ENCODE measurements around the gene ZBTB49.
A peak's percentile ranks its signal among the peaks of the same experiment; 100 is the strongest.
"Not testable (repeated sequence)": the region's sequence is repeated elsewhere in the genome, so short reads cannot be mapped to it uniquely, and the experiment has no call there.

Gene ZBTB49

GRCh38 chr4:4289941-4290850 is at the start of gene ZBTB49, which contains the start of gene LYAR:
ZBTB49 (plus strand) TSS chr4:4290251; CDS start chr4:4299946, 9,695 bp downstream.
LYAR (minus strand) TSS chr4:4290154; CDS start chr4:4283742, 6,412 bp downstream.
- H3K27ac ChIP-seq: peak within 1 kb of the TSS; percentile 62
- TF ChIP-seq, protein P1, sequence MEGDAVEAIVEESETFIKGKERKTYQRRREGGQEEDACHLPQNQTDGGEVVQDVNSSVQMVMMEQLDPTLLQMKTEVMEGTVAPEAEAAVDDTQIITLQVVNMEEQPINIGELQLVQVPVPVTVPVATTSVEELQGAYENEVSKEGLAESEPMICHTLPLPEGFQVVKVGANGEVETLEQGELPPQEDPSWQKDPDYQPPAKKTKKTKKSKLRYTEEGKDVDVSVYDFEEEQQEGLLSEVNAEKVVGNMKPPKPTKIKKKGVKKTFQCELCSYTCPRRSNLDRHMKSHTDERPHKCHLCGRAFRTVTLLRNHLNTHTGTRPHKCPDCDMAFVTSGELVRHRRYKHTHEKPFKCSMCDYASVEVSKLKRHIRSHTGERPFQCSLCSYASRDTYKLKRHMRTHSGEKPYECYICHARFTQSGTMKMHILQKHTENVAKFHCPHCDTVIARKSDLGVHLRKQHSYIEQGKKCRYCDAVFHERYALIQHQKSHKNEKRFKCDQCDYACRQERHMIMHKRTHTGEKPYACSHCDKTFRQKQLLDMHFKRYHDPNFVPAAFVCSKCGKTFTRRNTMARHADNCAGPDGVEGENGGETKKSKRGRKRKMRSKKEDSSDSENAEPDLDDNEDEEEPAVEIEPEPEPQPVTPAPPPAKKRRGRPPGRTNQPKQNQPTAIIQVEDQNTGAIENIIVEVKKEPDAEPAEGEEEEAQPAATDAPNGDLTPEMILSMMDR (IDR thresholded peaks at IDR 0.05): no peak
- TF ChIP-seq ZFX (IDR thresholded peaks at IDR 0.05; ENCODE audit: borderline replicate concordance): no peak

- no peak for TF ChIP-seq ZFX (IDR thresholded peaks at IDR 0.05; ENCODE audit: borderline replicate concordance)
- TF ChIP-seq, protein P1 (IDR thresholded peaks at IDR 0.05): no peak
- H3K27ac ChIP-seq: no peak overlapping the region
These were observed 44.9 kb upstream of the ZBTB49 start for GRCh38 chr4:4245172-4245571.

GRCh38 chr4:4247696-4248028 is 42.4 kb upstream of the ZBTB49 start:
- peak overlapping the region; percentile 92 for H3K27ac ChIP-seq
- TF ChIP-seq ZFX (IDR thresholded peaks at IDR 0.05; ENCODE audit: borderline replicate concordance): no peak
- TF ChIP-seq, protein P1 (IDR thresholded peaks at IDR 0.05): no peak

DNA sequence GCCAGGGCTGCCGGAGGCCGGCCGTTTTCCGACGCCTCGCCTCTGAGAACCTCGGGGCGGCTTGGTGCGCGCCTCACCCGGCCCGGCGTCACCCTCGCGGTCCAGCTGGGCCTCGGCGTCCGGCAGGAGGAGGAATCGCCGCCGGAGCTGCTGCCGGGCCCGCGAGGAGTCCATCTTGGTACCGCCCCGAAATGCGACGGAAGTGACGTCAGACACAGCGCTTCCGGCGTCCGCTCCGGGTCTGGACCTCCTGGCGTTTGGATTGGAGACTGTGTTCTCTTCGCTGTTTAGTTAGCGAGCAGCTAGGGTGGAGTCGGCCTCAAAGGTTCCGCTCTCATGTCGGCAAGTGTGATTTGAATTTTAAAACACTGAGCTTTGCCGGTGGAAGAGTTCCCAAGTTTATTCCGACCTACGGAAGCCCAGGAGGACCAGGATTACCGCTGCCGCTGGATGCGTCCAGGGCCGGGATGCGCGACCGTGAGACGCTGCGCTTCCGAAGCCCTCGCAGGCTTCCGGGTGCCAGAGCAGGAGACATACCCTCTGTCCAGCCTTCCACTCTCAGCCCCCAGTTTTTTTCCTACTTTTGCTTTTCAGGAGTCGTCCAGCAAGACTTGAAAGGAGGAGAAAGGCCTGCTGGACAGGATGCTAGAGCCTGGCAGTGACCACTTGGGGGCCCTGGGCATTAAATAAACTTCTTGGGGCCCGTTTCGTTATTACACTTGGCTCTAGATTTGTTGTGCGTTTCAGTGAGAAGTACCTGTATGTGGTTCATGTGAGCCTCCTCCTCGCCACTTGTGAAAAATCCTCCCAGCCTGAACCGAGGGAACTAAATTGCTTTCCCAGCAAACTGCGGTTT is 41.8 kb upstream of the ZBTB49 start, which contains the start of gene TMEM128:
TMEM128 (minus strand) TSS at position 195 of the 856 bp plus-strand sequence; CDS start at position 174, 21 bp downstream.
- H3K27ac ChIP-seq: peak within 1 kb of the TSS; percentile 92
- TF ChIP-seq, protein P1 (IDR thresholded peaks at IDR 0.05): peak; percentile 11; the same call in 1 of the 2 replicates
- no peak for TF ChIP-seq ZFX (IDR thresholded peaks at IDR 0.05; ENCODE audit: borderline replicate concordance)

DNA sequence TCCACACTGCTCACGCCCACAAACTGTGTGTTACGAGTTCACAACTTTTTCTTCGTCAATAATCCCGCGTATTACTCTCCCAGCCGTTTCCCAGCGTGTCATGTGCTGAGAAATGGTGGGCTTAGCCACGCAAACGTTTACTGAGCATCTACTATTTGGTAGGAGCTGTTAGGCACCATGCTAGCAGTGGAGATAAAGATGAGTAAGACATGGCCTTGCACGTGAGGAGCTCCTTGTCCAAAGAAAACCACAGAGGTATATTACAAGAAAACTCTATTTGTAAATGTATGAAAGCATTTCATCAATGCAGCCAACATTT is 41.2 kb upstream of the ZBTB49 start:
- TF ChIP-seq, protein P1 (IDR thresholded peaks at IDR 0.05): no peak
- TF ChIP-seq ZFX (IDR thresholded peaks at IDR 0.05; ENCODE audit: borderline replicate concordance): no peak
- H3K27ac ChIP-seq: peak overlapping the region; percentile 92

GRCh38 chr4:4249342-4249741 is 40.7 kb upstream of the ZBTB49 start:
- not testable (repeated sequence) for H3K27ac ChIP-seq

- H3K27ac ChIP-seq: no peak overlapping the region
- TF ChIP-seq, protein P1 (IDR thresholded peaks at IDR 0.05): no peak
- no peak for TF ChIP-seq ZFX (IDR thresholded peaks at IDR 0.05; ENCODE audit: borderline replicate concordance)
These were observed 40.2 kb upstream of the ZBTB49 start for GRCh38 chr4:4249866-4250265.

Data from 22Rv1 (cell line).